ENCODE results near the gene FGGY.

- TF ChIP-seq CTCF (IDR thresholded peaks at IDR 0.05) (no peak), POLR2A (IDR thresholded peaks at IDR 0.05) (no peak)
These were observed 390.2 kb downstream of the FGGY start for GRCh38 chr1:59687081-59687480.

Data from uterus (tissue), 2 donors.